Activated CD4-positive, alpha-beta T cell treated with anti-CD3 and anti-CD28 coated beads for 1 hour (primary cell): ENCODE data around the gene STXBP4.

Experiments used
- DNase-seq: peaks from one replicate; pipeline ENCODE4 v3.0.0-alpha.2; 2020

Gene STXBP4

GRCh38 chr17:55177159-55177854 is 208.7 kb downstream of the STXBP4 start:
- no peak for DNase-seq

DNA sequence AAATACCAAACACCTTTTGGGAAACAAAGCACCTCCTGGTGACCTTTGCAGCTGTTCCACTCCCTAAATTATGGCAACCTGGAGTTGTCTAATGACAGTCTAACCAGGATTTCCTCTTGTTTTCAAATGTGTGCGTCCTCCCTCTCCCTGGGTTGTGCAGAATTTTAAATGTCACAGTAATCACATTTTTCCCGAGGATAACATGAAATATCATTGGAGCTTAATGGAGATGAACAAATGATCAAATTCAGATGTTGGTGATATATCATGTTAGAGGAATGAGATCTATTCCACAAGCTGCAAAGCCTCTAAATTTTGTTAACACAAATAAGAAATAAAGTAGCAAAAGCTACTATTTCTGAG is 209.3 kb downstream of the STXBP4 start:
- no peak for DNase-seq

GRCh38 chr17:55186937-55187770 is 218.6 kb downstream of the STXBP4 start:
- no peak for DNase-seq

- no peak for DNase-seq
These were observed 222.2 kb downstream of the STXBP4 start for GRCh38 chr17:55190748-55191147.

DNA sequence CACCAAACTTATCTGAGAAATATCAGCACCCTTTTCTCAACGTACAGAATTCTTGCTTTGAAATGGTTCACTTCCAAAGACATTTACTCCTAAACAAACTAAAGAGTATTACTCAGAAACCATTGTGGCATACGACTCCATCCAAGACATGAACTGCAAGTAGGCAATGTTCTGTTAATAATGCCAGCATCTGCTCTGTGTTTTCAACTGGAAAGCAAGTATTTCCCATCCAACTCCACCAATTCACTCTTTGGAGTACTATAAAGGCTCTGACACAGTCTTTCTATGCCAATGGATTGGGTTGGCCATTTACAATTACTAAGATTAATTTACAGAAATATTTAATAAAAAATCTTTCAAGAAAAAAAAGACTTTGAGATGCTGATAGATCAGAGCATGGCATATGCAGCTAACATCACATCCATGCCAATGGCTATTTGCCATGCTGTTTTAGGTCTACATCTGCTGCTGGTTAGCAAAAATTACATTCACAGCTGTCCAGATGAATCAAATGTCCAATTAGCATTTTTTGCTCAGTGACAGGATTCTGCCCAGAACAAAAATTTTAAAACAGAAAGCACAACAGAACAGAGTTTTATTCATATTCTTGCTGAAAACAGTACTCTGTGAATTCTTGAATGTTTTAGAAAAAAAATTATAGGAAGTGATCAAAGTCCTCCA is 230.3 kb downstream of the STXBP4 start:
- no peak for DNase-seq

DNA sequence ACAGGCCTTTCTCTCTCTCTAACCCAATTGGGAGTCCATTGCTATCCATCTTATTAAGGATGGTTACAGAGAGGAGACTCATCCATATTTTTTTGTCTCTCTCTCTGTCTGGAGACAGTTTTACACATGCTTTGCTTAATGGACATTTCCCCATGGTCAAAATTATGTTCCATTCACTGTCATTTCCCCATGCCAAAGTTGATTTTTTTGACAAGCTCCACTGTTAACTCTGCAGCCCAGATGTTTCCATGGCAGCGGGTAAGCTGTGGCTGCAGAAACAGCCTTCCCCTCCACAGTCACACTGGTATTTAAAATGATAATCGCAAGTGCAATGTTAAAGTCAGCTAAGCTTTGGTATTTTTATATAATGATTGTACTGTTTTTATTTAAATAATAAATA is 232.3 kb downstream of the STXBP4 start:
- no peak for DNase-seq

GRCh38 chr17:55201308-55201932 is 232.9 kb downstream of the STXBP4 start:
- DNase-seq = no peak

- DNase-seq = no peak
These were observed 234.3 kb downstream of the STXBP4 start for GRCh38 chr17:55202896-55203295.

- no peak for DNase-seq
These were observed 239.7 kb downstream of the STXBP4 start for GRCh38 chr17:55208078-55208812.

- DNase-seq = no peak
These were observed 241.7 kb downstream of the STXBP4 start for GRCh38 chr17:55210292-55210691.

- DNase-seq = no peak
These were observed 244.3 kb downstream of the STXBP4 start for GRCh38 chr17:55212880-55213279.

DNA sequence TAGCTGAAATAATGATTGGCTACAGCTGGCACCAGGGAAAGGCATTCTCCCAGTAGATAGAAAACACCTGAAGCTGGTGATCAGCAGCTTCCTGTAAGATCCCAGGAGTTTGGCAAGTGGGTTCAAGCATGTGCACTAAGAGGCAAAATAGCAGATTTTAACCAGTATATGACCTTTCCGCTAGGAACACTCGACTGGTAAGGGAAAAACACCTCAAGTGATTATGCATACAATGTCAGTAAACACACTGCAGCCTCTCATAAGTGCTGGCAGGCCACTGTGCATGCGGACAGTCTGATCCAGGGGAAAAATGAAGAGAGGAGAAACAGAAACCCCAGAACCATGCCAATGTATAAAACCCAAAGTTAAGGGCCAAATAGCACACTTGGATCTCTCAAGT is 247.1 kb downstream of the STXBP4 start:
- DNase-seq = no peak

GRCh38 chr17:55216888-55217287 is 248.3 kb downstream of the STXBP4 start:
- DNase-seq = no peak

GRCh38 chr17:55219459-55219858 is 250.9 kb downstream of the STXBP4 start:
- no peak for DNase-seq

DNA sequence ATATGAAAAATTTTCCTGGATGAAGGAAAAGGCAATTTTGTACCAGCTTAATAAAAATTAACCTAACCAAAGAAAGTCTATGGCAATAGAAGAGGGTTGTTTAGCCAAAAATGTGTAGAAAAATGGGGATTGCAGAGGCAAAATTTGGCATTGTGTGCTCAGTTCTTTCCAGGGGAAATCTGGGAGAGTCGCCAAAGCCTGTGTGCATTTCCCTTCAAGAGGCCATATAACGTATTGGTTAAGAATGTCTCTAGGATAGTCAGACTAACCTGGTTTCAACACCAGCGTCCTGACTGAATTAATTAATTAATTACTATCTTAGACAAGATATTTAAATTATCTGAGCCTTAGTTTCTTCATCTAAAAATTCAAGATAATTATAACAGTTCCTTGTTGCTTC is 251.4 kb downstream of the STXBP4 start:
- no peak for DNase-seq
